K562 (cell line): ENCODE measurements around the gene CDC37. TPM values are rescaled to one million over a fixed set of nuclear protein-coding genes. Genes with fewer than 3 reads are reported as not detected.

ENCODE experiments used
- E2F6 ChIP-seq, 2 experiments: IDR thresholded peaks; 2 replicates each; pipeline ENCODE4 v1.6.1; 2011; ENCODE audit warnings: borderline replicate concordance in 1 of 2, control low read depth in 1 of 2, low read depth in 1 of 2, low read length in 1 of 2, mild to moderate bottlenecking in 1 of 2, mixed read lengths in 1 of 2, moderate library complexity in 1 of 2; ENCODE audit not compliant: insufficient read depth in 1 of 2, insufficient read length in 1 of 2, poor library complexity in 1 of 2, severe bottlenecking in 1 of 2; ENCODE audit errors: extremely low read depth in 1 of 2
- ELK1 ChIP-seq: sonication (generic); formaldehyde crosslinking; IDR thresholded peaks from 2 replicates; pipeline ENCODE4 v1.8.1; 2022; ENCODE audit warnings: missing genetic modification reagents
- FOXK2 ChIP-seq, 2 experiments: fragments of 450-650 bp; IDR thresholded peaks in 1 of 2; conservative IDR thresholded peaks in 1 of 2; 2 replicates each; pipeline ENCODE4 v1.6.1; 2016; ENCODE audit warnings: low read depth in 2 of 2, mild to moderate bottlenecking in 1 of 2
- NONO ChIP-seq, 2 experiments: fragments of 200-400 bp in 1 of 2; fragments of 450-650 bp in 1 of 2; formaldehyde crosslinking in 1 of 2; IDR thresholded peaks; 2 replicates each; pipeline ENCODE4 v1.6.1; 2017; ENCODE audit warnings: low read depth in 2 of 2, mild to moderate bottlenecking in 2 of 2, moderate library complexity in 2 of 2, low read length in 1 of 2
- RHOXF2B ChIP-seq: fragments of 250-450 bp; sonication (Bioruptor Pico); conservative IDR thresholded peaks from 2 replicates; pipeline ENCODE4 v1.5.1; 2021
- THAP12 ChIP-seq: fragments of 250-450 bp; sonication (Bioruptor Pico); IDR thresholded peaks from 2 replicates; pipeline ENCODE4 v1.9.0; 2021; ENCODE audit warnings: mild to moderate bottlenecking, inconsistent platforms
- TSC22D4 ChIP-seq: fragments of 450-650 bp; IDR thresholded peaks from 2 replicates; pipeline ENCODE4 v1.6.1; 2016; ENCODE audit warnings: missing genetic modification characterization, missing biosample characterization, control low read depth
- ZBTB34 ChIP-seq: fragments of 250-450 bp; sonication (Bioruptor Pico); IDR thresholded peaks from 2 replicates; pipeline ENCODE4 v1.8.0; 2021; ENCODE audit warnings: mild to moderate bottlenecking, moderate library complexity
- ZBTB8A ChIP-seq: fragments of 450-650 bp; IDR thresholded peaks from 2 replicates; pipeline ENCODE4 v1.6.1; 2018; ENCODE audit warnings: mild to moderate bottlenecking, moderate library complexity; ENCODE audit not compliant: partially characterized antibody
- ZNF407 ChIP-seq: fragments of 450-650 bp; IDR thresholded peaks from 2 replicates; pipeline ENCODE4 v1.6.1; 2016; ENCODE audit warnings: low read depth
- polyA plus RNA-seq, 8 experiments: library from polyadenylated mRNA; depleted of rRNA in 4 of 8; stranded (reverse) in 5 of 8; unstranded in 3 of 8; fragments of >200 nt; fragmentation: Nextera tagmentation in 2 of 8; fragmentation: Illumina TruSeq in 1 of 8; extraction: Ambion mirVana in 2 of 8; extraction: Trizol in 1 of 8; gene quantifications; 2 replicates each; pipeline versions ENCODE4 v1.2.1 to v1.2.3, GENCODE V29; 2011 to 2014; ENCODE audit warnings: inconsistent platforms in 1 of 8, missing spikeins in 1 of 8
- total RNA-seq, 7 experiments: library from RNA; depleted of rRNA in 6 of 7; stranded (reverse); fragments of >200 nt in 6 of 7; fragmentation: Illumina TruSeq in 2 of 7; extraction: Trizol in 2 of 7; gene quantifications; 2 replicates each; pipeline versions ENCODE4 v1.2.1 to v1.2.3, GENCODE V29; 2011 to 2021; ENCODE audit warnings: low replicate concordance in 1 of 7

The CDC37 gene
- total and polyA plus RNA-seq, 9 of the 15 experiments (the other 6 are each of a cell fraction or from before 2014, with no cell fraction given), result 6.6 to 538 (median 227) TPM

GRCh38 chr19:10380313-10381102 lies 22.8 kb downstream of the CDC37 start, which contains the start of gene TYK2 (continued):
- TF ChIP-seq ELK1 (CRISPR knock-in tag), result no peak
- no peak for TF ChIP-seq TSC22D4
- TF ChIP-seq NONO (IDR thresholded peaks at IDR 0.05; ENCODE audit: low read depth in 2 of 2, low read length in 1 of 2), result no peak
- TF ChIP-seq THAP12 (CRISPR knock-in tag), result peak; percentile 83; the same call in 1 of the 2 replicates
- TF ChIP-seq ZNF407, result no peak
- no peak for TF ChIP-seq RHOXF2B (CRISPR knock-in tag)
- TF ChIP-seq ZBTB34, result no peak
- TF ChIP-seq FOXK2 (conservative IDR thresholded peaks at IDR 0.05 in 1 of 2, IDR thresholded peaks at IDR 0.05 in 1 of 2; ENCODE audit: low read depth in 2 of 2), result peak; percentile 71 to 80; a peak in 3 of 4 replicates
- peak; percentile 93 to 98 for TF ChIP-seq E2F6 (IDR thresholded peaks at IDR 0.05; ENCODE audit: borderline replicate concordance in 1 of 2, extremely low read depth in 1 of 2, insufficient read depth in 1 of 2, insufficient read length in 1 of 2, low read depth in 1 of 2, low read length in 1 of 2, poor library complexity in 1 of 2, severe bottlenecking in 1 of 2)
- no peak for TF ChIP-seq ZBTB8A
